ENCODE data around the gene SKI. TPM values are rescaled to one million over a fixed set of nuclear protein-coding genes. Genes with fewer than 3 reads are reported as not detected.
A peak's percentile ranks its signal among the peaks of the same experiment; 100 is the strongest.

Gene SKI
- total and polyA plus RNA-seq, 9 of the 15 experiments (the other 6 are each of a cell fraction or from before 2014, with no cell fraction given), result 0.10 to 60.5 (median 4.6) TPM

- H3K4me3 ChIP-seq, result no peak overlapping the region
- in situ Hi-C loops (cut with MboI) (no loop called here), intact Hi-C loops (cut with micrococcal nuclease) (no loop called here)
- no peak overlapping the region for H3K27ac ChIP-seq (ENCODE audit: extremely low read depth, low read depth, low read length)
- POLR2A ChIA-PET, result no interaction called here
- H2AFZ ChIP-seq (ENCODE audit: low read depth, low read length), result no peak overlapping the region
- FAIRE-seq, result no peak
- TF ChIP-seq SP1 (CRISPR knock-in tag; IDR thresholded peaks at IDR 0.05), result no peak
- peak; percentile 75 for TF ChIP-seq ZNF263 (CRISPR knock-in tag; IDR thresholded peaks at IDR 0.05; ENCODE audit: borderline replicate concordance)
- no peak for TF ChIP-seq RFX5 (IDR thresholded peaks at IDR 0.05; ENCODE audit: low read depth, low read length)
- no peak for TF ChIP-seq PYGO2 (tag; IDR thresholded peaks at IDR 0.05)
- TF ChIP-seq BCLAF1 (IDR thresholded peaks at IDR 0.05; ENCODE audit: borderline replicate concordance in 1 of 2, control insufficient read depth in 1 of 2, low read depth in 2 of 2, low read length in 1 of 2), result no peak
- no peak for DNase-seq (ENCODE audit: extremely low read depth in 1 of 4, low spot score in 3 of 4)
- H3K36me3 ChIP-seq (ENCODE audit: control insufficient read depth, insufficient read depth, low read length), result no peaks in the 10 kb centered on the region
- no peak overlapping the region for H3K4me2 ChIP-seq (ENCODE audit: insufficient read depth, low read length)
- no peak for ATAC-seq
- whole genome bisulfite sequencing (ENCODE audit: insufficient coverage, low coverage, missing lambda C conversion rate), result 1% methylated on average over 16 of the region's 16 CpGs
- peaks cover 5% of the 10 kb centered on the region; the same call in 1 of the 2 replicates for H4K20me1 ChIP-seq (replicated peaks; ENCODE audit: control insufficient read depth, insufficient read depth, low read length)
- peaks cover 0 to 69% of the 10 kb centered on the region in 2 experiments; a peak in 2 of 5 replicates for H3K4me1 ChIP-seq (replicated peaks in 1 of 2; ENCODE audit: control insufficient read depth in 2 of 2, insufficient read depth in 2 of 2, low read length in 2 of 2)
- no peaks in the 10 kb centered on the region for H3K9me1 ChIP-seq (ENCODE audit: control insufficient read depth, insufficient read depth, low read length)
- no peaks in the 10 kb centered on the region for H3K9me3 ChIP-seq (replicated peaks; ENCODE audit: control insufficient read depth, insufficient read depth, low read depth, low read length)
- H3K79me2 ChIP-seq (ENCODE audit: control insufficient read depth, insufficient read depth, low read length), result no peaks in the 10 kb centered on the region
- H3K27me3 ChIP-seq (ENCODE audit: control insufficient read depth in 2 of 2, insufficient read depth in 2 of 2, low read length in 2 of 2), result peaks cover 72 to 97% of the 10 kb centered on the region in 2 experiments
- no peak overlapping the region for H3K9ac ChIP-seq (ENCODE audit: insufficient read depth in 1 of 2, low read depth in 2 of 2, low read length in 2 of 2)
- CTCF ChIA-PET (ENCODE audit: low intra/inter-chr PET ratio), result no interaction called here
- no TSS peak for BruUV-seq (replicated peaks)
These were observed 95.4 kb downstream of the SKI start for GRCh38 chr1:2323451-2323974.

Measured in K562 (cell line).